ENCODE results near the gene CCDC116.

The CCDC116 gene

DNA sequence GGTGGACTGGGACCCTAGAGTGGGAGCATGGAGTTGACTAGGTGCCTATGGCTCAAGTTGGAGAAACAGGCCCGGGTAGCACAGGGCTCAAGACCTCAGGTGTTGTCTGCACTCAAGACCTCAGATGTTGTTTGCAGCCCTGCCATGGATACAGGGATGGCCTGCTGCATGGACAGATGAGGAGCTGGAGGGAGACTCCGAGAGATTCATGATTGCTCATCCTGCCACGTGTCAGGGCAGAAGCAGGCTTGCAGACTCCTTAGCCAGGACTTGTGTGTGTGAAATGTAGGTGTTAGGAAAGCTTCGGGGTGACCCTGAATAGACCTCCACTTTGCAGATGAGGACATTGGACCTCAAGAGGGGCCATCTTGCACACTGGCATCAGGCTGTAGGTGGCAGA lies 921 bp downstream of the CCDC116 start:
- no peak for DNase-seq
- no peak overlapping the region for H2AK5ac ChIP-seq (ENCODE audit: low read length)
- H3K27me3 ChIP-seq (ENCODE audit: insufficient read depth, low read length) = no peaks in the 10 kb centered on the region
- H3K14ac ChIP-seq (ENCODE audit: low read length) = no peak overlapping the region
- H4K8ac ChIP-seq (ENCODE audit: low read depth, low read length) = no peak overlapping the region
- H2BK120ac ChIP-seq (ENCODE audit: insufficient read depth, low read length, poor library complexity) = no peak overlapping the region
- H4K12ac ChIP-seq (ENCODE audit: low read depth, low read length) = no peak overlapping the region
- no peak overlapping the region for H3K23ac ChIP-seq (ENCODE audit: low read length)
- no peak overlapping the region for H3K4me2 ChIP-seq (ENCODE audit: low read length)
- no peak overlapping the region for H3K4ac ChIP-seq (ENCODE audit: low read depth, low read length)
- no peak overlapping the region for H2BK12ac ChIP-seq (ENCODE audit: low read length)
- no peak overlapping the region for H3K27ac ChIP-seq (ENCODE audit: low read depth, low read length)
- H3K79me2 ChIP-seq (ENCODE audit: control insufficient read depth, insufficient read depth, low read length, poor library complexity) = peaks cover 8% of the 10 kb centered on the region
- H2AFZ ChIP-seq (ENCODE audit: insufficient read depth, low read length, poor library complexity) = no peak overlapping the region
- H3K9ac ChIP-seq (ENCODE audit: low read length) = peak overlapping the region; percentile 19
- peaks cover under 1 to 1% of the 10 kb centered on the region in 2 experiments for H3K36me3 ChIP-seq (ENCODE audit: control insufficient read depth in 1 of 2, insufficient read depth in 2 of 2, low read length in 2 of 2)
- no peak overlapping the region for H3K4me3 ChIP-seq (ENCODE audit: low read depth, low read length)
- peaks cover 7% of the 10 kb centered on the region for H3K79me1 ChIP-seq (ENCODE audit: low read length)
- H3K18ac ChIP-seq (ENCODE audit: low read length) = no peak overlapping the region
- WGBS (ENCODE audit: extremely low coverage, insufficient coverage, insufficient read length) = no CpG with 5 or more reads among the region's 4 CpGs
- peaks cover 5 to 7% of the 10 kb centered on the region in 2 experiments for H3K4me1 ChIP-seq (ENCODE audit: control insufficient read depth in 1 of 2, insufficient read depth in 2 of 2, low read length in 2 of 2)
- H4K91ac ChIP-seq (ENCODE audit: low read depth, low read length) = no peak overlapping the region
- no peak overlapping the region for H2BK5ac ChIP-seq (ENCODE audit: low read depth, low read length, poor library complexity)
- peaks cover 11% of the 10 kb centered on the region for H3K9me3 ChIP-seq (ENCODE audit: insufficient read depth, low read depth, low read length)

DNA sequence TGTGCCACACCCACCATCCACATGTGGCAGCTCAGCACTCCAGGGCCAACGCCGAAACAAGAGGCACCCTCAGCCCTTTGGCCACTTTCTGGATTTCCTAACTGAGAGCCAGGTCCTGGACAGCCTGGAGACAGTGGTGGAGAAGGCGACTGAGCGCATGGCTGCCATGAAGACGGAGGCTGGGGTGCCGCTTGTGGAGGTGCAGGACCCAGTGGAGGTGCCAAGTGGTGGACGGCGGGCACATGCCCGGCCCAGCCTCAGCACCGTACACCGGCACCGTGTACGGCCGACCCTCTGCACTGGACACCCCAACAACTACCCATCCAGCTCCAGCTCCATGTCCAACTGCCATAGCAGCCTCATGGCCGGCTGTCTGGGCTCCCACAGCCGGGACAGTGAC lies 1.5 kb downstream of the CCDC116 start:
- Histone ChIP-seq H2BK5ac (ENCODE audit: low read depth, low read length, poor library complexity) (no peak overlapping the region), H3K14ac (ENCODE audit: low read length) (no peak overlapping the region), H3K79me2 (ENCODE audit: control insufficient read depth, insufficient read depth, low read length, poor library complexity) (peaks cover 5% of the 10 kb centered on the region), H4K8ac (ENCODE audit: low read depth, low read length) (no peak overlapping the region), H3K4me3 (ENCODE audit: low read depth, low read length) (no peak overlapping the region), H3K27ac (ENCODE audit: low read depth, low read length) (no peak overlapping the region), H3K4ac (ENCODE audit: low read depth, low read length) (no peak overlapping the region), H3K27me3 (ENCODE audit: insufficient read depth, low read length) (no peaks in the 10 kb centered on the region), H4K91ac (ENCODE audit: low read depth, low read length) (no peak overlapping the region), H3K18ac (ENCODE audit: low read length) (no peak overlapping the region), H3K9ac (ENCODE audit: low read length) (no peak overlapping the region), H3K9me3 (ENCODE audit: insufficient read depth, low read depth, low read length) (peaks cover 8% of the 10 kb centered on the region), H3K4me2 (ENCODE audit: low read length) (no peak overlapping the region), H4K12ac (ENCODE audit: low read depth, low read length) (no peak overlapping the region), H3K36me3 (ENCODE audit: control insufficient read depth in 1 of 2, insufficient read depth in 2 of 2, low read length in 2 of 2) (no peaks in the 10 kb centered on the region), H2AFZ (ENCODE audit: insufficient read depth, low read length, poor library complexity) (no peak overlapping the region), H2AK5ac (ENCODE audit: low read length) (no peak overlapping the region), H3K4me1 (ENCODE audit: control insufficient read depth in 1 of 2, insufficient read depth in 2 of 2, low read length in 2 of 2) (peaks cover under 1 to 1% of the 10 kb centered on the region in 2 experiments), H2BK12ac (ENCODE audit: low read length) (no peak overlapping the region), H3K23ac (ENCODE audit: low read length) (no peak overlapping the region), H3K79me1 (ENCODE audit: low read length) (peaks cover 5% of the 10 kb centered on the region), H2BK120ac (ENCODE audit: insufficient read depth, low read length, poor library complexity) (no peak overlapping the region)
- no CpG with 5 or more reads among the region's 16 CpGs for WGBS (ENCODE audit: extremely low coverage, insufficient coverage, insufficient read length)
- no peak for DNase-seq

DNA sequence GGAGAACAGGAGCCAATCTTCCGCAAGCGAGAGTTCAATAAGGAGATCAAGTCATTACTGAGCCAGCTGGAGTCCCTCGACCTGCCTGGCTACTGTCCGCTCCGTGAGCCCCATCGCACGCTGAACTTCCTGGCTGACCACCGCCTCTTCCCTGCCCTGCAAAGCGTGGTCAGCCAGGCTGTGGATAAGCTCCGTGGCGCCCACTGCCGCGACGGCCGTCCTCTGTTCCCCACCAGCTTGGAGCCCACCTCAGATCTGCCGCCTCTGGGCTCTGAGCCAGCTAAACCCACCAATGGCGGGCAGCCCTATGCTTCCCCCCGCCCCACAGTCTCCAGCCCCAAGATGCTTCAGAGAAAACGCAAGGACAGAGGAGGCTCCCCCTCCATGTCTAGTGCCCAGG lies 2.3 kb downstream of the CCDC116 start:
- H4K8ac ChIP-seq (ENCODE audit: low read depth, low read length) = no peak overlapping the region
- no peak overlapping the region for H4K12ac ChIP-seq (ENCODE audit: low read depth, low read length)
- no peak overlapping the region for H3K18ac ChIP-seq (ENCODE audit: low read length)
- no CpG with 5 or more reads among the region's 19 CpGs for WGBS (ENCODE audit: extremely low coverage, insufficient coverage, insufficient read length)
- H3K4me3 ChIP-seq (ENCODE audit: low read depth, low read length) = no peak overlapping the region
- H3K9me3 ChIP-seq (ENCODE audit: insufficient read depth, low read depth, low read length) = peaks cover 5% of the 10 kb centered on the region
- no peak overlapping the region for H2BK12ac ChIP-seq (ENCODE audit: low read length)
- no peaks in the 10 kb centered on the region for H3K36me3 ChIP-seq (ENCODE audit: control insufficient read depth in 1 of 2, insufficient read depth in 2 of 2, low read length in 2 of 2)
- H3K4me2 ChIP-seq (ENCODE audit: low read length) = no peak overlapping the region
- no peak overlapping the region for H4K91ac ChIP-seq (ENCODE audit: low read depth, low read length)
- no peak overlapping the region for H3K14ac ChIP-seq (ENCODE audit: low read length)
- no peaks in the 10 kb centered on the region for H3K79me1 ChIP-seq (ENCODE audit: low read length)
- no peak overlapping the region for H2BK5ac ChIP-seq (ENCODE audit: low read depth, low read length, poor library complexity)
- H3K9ac ChIP-seq (ENCODE audit: low read length) = no peak overlapping the region
- H3K27me3 ChIP-seq (ENCODE audit: insufficient read depth, low read length) = no peaks in the 10 kb centered on the region
- H2BK120ac ChIP-seq (ENCODE audit: insufficient read depth, low read length, poor library complexity) = no peak overlapping the region
- H3K23ac ChIP-seq (ENCODE audit: low read length) = no peak overlapping the region
- no peak for DNase-seq
- no peak overlapping the region for H3K4ac ChIP-seq (ENCODE audit: low read depth, low read length)
- no peak overlapping the region for H3K27ac ChIP-seq (ENCODE audit: low read depth, low read length)
- no peaks in the 10 kb centered on the region for H3K79me2 ChIP-seq (ENCODE audit: control insufficient read depth, insufficient read depth, low read length, poor library complexity)
- H3K4me1 ChIP-seq (ENCODE audit: control insufficient read depth in 1 of 2, insufficient read depth in 2 of 2, low read length in 2 of 2) = no peaks in the 10 kb centered on the region
- H2AFZ ChIP-seq (ENCODE audit: insufficient read depth, low read length, poor library complexity) = no peak overlapping the region
- no peak overlapping the region for H2AK5ac ChIP-seq (ENCODE audit: low read length)

DNA sequence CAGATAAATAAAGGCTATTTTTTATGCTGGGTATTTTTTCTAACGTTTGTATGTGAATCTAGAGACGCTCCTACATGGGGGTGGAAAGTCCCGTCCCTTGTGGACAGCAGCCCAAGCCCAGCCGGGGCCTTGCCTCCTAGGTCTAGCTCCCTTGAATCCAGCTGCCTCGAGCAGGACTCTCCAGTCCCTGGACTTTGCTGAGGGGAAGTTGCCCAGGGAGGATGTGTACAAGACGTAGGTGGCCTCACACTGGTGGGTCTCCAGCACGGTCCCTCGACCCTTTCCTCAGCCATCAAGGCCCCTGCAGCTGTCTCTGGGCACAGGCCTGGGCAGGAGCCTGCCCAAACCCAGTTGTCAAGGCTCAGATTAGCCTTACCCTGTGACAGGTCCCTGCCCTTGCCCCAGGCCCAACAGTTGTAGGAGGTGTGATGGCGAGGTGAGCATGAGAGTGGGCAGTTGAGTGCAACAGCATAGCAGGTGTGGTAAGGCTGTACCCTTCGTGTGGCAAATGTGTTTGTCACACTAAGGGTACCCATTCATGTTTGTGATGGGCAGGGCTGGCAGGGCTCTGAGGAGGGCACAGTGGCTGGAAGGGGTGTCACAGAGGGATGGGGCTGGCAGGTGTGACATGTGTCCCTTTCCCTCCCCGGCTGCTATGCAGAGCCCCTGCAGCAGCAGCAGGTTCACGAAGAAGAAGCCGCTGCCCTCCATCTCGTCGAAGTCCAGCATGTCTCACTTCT lies 3.4 kb downstream of the CCDC116 start:
- H3K4me3 ChIP-seq (ENCODE audit: low read depth, low read length) = peak overlapping the region; percentile 44
- no CpG with 5 or more reads among the region's 15 CpGs for WGBS (ENCODE audit: extremely low coverage, insufficient coverage, insufficient read length)
- H2BK5ac ChIP-seq (ENCODE audit: low read depth, low read length, poor library complexity) = no peak overlapping the region
- peaks cover 5% of the 10 kb centered on the region for H3K9me3 ChIP-seq (ENCODE audit: insufficient read depth, low read depth, low read length)
- H3K4me2 ChIP-seq (ENCODE audit: low read length) = no peak overlapping the region
- no peak overlapping the region for H3K9ac ChIP-seq (ENCODE audit: low read length)
- no peak overlapping the region for H3K14ac ChIP-seq (ENCODE audit: low read length)
- no peak for DNase-seq
- no peak overlapping the region for H4K8ac ChIP-seq (ENCODE audit: low read depth, low read length)
- H3K27ac ChIP-seq (ENCODE audit: low read depth, low read length) = no peak overlapping the region
- H2AK5ac ChIP-seq (ENCODE audit: low read length) = no peak overlapping the region
- no peak overlapping the region for H2AFZ ChIP-seq (ENCODE audit: insufficient read depth, low read length, poor library complexity)
- no peak overlapping the region for H3K18ac ChIP-seq (ENCODE audit: low read length)
- no peaks in the 10 kb centered on the region for H3K27me3 ChIP-seq (ENCODE audit: insufficient read depth, low read length)
- H2BK120ac ChIP-seq (ENCODE audit: insufficient read depth, low read length, poor library complexity) = no peak overlapping the region
- no peak overlapping the region for H2BK12ac ChIP-seq (ENCODE audit: low read length)
- no peak overlapping the region for H4K91ac ChIP-seq (ENCODE audit: low read depth, low read length)
- no peaks in the 10 kb centered on the region for H3K36me3 ChIP-seq (ENCODE audit: control insufficient read depth in 1 of 2, insufficient read depth in 2 of 2, low read length in 2 of 2)
- no peaks in the 10 kb centered on the region for H3K4me1 ChIP-seq (ENCODE audit: control insufficient read depth in 1 of 2, insufficient read depth in 2 of 2, low read length in 2 of 2)
- H3K79me2 ChIP-seq (ENCODE audit: control insufficient read depth, insufficient read depth, low read length, poor library complexity) = no peaks in the 10 kb centered on the region
- H3K79me1 ChIP-seq (ENCODE audit: low read length) = no peaks in the 10 kb centered on the region
- H3K23ac ChIP-seq (ENCODE audit: low read length) = no peak overlapping the region
- H4K12ac ChIP-seq (ENCODE audit: low read depth, low read length) = no peak overlapping the region
- no peak overlapping the region for H3K4ac ChIP-seq (ENCODE audit: low read depth, low read length)

Measured in trophoblast cell (in vitro differentiated cells and primary cell).